Measurements from ENCODE around the gene PPL.

PPL gene

DNA sequence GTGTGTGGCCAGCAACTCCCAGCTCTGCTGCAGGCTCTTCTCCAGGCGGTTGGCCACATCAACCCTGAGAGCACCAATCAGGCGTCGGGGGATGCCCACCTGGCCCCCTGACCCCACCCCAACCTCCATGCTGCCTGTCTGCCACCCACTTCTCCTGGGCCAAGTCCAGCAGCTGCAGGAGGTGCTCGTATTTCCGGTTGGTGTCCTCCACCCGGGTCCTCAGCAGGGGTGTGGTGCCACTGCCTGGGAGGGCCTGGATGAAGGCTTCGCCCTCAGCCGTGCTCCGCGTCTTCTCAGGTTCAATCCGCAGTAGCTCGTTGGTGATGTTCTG lies 45.1 kb downstream of the PPL start:
- Histone ChIP-seq H3K4me1 (ENCODE audit: insufficient read depth, low read length) (no peaks in the 10 kb centered on the region), H3K27me3 (ENCODE audit: insufficient read depth, low read length, poor library complexity) (no peaks in the 10 kb centered on the region), H3K79me2 (ENCODE audit: insufficient read depth, low read length) (no peaks in the 10 kb centered on the region), H3K4me2 (ENCODE audit: insufficient read depth, low read length) (no peak overlapping the region), H4K20me1 (ENCODE audit: insufficient read depth, low read length) (peaks cover 16% of the 10 kb centered on the region), H3K36me3 (ENCODE audit: insufficient read depth, low read length) (0 out of 2 replicates have a peak, but pooled peaks cover 2% of the 10 kb centered on the region), H3K9ac (ENCODE audit: low read depth, low read length) (no peak overlapping the region), H3K4me3 (ENCODE audit: low read depth in 1 of 2, low read length in 2 of 2) (no peak overlapping the region), H3K27ac (ENCODE audit: low read length) (no peak overlapping the region), H2AFZ (ENCODE audit: low read depth, low read length) (no peak overlapping the region), H3K9me3 (ENCODE audit: insufficient read depth, low read length, severe bottlenecking) (no peaks in the 10 kb centered on the region)
- DNase-seq (no peak), ATAC-seq (ENCODE audit: insufficient read depth, low read depth) (no peak)
- no peak for TF ChIP-seq EZH2 (IDR thresholded peaks at IDR 0.05; ENCODE audit: borderline replicate concordance, low read depth, low read length, severe bottlenecking)
- TF ChIP-seq, protein P1, sequence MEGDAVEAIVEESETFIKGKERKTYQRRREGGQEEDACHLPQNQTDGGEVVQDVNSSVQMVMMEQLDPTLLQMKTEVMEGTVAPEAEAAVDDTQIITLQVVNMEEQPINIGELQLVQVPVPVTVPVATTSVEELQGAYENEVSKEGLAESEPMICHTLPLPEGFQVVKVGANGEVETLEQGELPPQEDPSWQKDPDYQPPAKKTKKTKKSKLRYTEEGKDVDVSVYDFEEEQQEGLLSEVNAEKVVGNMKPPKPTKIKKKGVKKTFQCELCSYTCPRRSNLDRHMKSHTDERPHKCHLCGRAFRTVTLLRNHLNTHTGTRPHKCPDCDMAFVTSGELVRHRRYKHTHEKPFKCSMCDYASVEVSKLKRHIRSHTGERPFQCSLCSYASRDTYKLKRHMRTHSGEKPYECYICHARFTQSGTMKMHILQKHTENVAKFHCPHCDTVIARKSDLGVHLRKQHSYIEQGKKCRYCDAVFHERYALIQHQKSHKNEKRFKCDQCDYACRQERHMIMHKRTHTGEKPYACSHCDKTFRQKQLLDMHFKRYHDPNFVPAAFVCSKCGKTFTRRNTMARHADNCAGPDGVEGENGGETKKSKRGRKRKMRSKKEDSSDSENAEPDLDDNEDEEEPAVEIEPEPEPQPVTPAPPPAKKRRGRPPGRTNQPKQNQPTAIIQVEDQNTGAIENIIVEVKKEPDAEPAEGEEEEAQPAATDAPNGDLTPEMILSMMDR (IDR thresholded peaks at IDR 0.05; ENCODE audit: borderline replicate concordance, extremely low read depth, low read length, poor library complexity, severe bottlenecking): no peak

DNA sequence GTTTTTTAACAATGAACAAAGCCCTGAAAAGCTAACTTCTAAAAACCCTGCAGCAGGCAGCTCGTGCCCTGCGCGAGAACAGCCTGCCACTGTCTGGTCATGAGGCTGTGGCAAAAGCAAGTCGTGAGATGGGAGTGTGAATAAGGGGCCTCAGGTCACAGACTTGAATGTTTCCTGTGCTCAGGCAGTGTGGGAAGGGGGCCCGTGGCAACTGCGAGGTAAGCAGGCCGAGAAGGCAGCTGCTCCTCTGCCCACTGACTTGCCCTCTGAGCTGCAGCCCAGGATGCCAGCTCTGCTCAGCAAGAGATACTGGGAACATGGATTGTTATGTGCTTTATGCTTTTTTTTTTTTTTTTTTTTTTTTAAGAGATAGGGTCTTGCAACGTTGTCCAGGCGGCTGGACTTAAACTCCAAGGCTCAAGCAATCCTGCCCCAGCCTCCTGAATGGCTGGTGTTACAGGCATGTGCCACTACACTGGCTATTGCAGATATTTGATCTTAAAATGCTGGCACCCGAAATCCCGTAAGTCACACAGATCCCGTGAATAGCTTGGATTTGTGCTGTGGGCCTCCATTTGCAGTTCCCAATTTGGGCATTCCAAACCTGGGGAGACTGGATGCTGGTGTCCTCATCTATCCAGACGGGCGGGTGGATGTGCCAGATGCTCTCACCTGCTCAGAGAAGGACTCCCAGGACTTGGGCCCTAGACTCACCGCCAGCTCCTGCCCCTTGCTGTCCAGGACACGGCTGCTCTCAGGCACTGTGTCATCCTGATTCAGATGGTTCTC lies 45.7 kb downstream of the PPL start:
- Histone ChIP-seq H3K4me1 (ENCODE audit: insufficient read depth, low read length) (no peaks in the 10 kb centered on the region), H3K9me3 (ENCODE audit: insufficient read depth, low read length, severe bottlenecking) (no peaks in the 10 kb centered on the region), H3K27me3 (ENCODE audit: insufficient read depth, low read length, poor library complexity) (no peaks in the 10 kb centered on the region), H3K9ac (ENCODE audit: low read depth, low read length) (no peak overlapping the region), H3K79me2 (ENCODE audit: insufficient read depth, low read length) (no peaks in the 10 kb centered on the region), H3K36me3 (ENCODE audit: insufficient read depth, low read length) (peaks cover 3% of the 10 kb centered on the region; the same call in 1 of the 2 replicates), H3K4me3 (ENCODE audit: low read depth in 1 of 2, low read length in 2 of 2) (no peak overlapping the region), H4K20me1 (ENCODE audit: insufficient read depth, low read length) (peaks cover 16% of the 10 kb centered on the region), H2AFZ (ENCODE audit: low read depth, low read length) (no peak overlapping the region), H3K27ac (ENCODE audit: low read length) (no peak overlapping the region), H3K4me2 (ENCODE audit: insufficient read depth, low read length) (no peak overlapping the region)
- ATAC-seq (ENCODE audit: insufficient read depth, low read depth): no peak
- no peak for DNase-seq
- no peak for TF ChIP-seq EZH2 (IDR thresholded peaks at IDR 0.05; ENCODE audit: borderline replicate concordance, low read depth, low read length, severe bottlenecking)
- TF ChIP-seq, protein P1 (IDR thresholded peaks at IDR 0.05; ENCODE audit: borderline replicate concordance, extremely low read depth, low read length, poor library complexity, severe bottlenecking): no peak

DNA sequence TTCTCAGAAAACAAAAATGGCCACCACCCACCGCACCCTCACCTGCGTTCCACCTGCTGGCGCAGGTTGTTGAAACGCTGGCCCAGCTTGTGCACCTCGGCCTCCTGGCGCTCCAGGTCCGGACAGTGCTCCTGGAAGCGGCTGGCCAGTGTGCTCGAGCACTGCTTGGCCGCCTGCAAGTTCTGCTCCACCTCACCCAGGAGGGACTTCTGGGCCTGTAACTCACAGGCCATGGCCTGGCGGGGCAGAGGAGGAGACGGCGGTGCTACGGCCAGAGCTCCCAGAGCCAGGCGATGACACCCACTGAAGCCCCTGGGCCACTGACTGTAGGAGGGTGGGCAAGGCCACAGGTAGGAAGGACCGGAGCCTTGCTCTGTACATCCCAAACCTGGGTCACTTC lies 46.3 kb downstream of the PPL start:
- TF ChIP-seq, protein P1 (IDR thresholded peaks at IDR 0.05; ENCODE audit: borderline replicate concordance, extremely low read depth, low read length, poor library complexity, severe bottlenecking): no peak
- no peak for TF ChIP-seq EZH2 (IDR thresholded peaks at IDR 0.05; ENCODE audit: borderline replicate concordance, low read depth, low read length, severe bottlenecking)
- Histone ChIP-seq H4K20me1 (ENCODE audit: insufficient read depth, low read length) (peaks cover 15% of the 10 kb centered on the region), H3K4me3 (ENCODE audit: low read depth in 1 of 2, low read length in 2 of 2) (no peak overlapping the region), H3K9me3 (ENCODE audit: insufficient read depth, low read length, severe bottlenecking) (no peaks in the 10 kb centered on the region), H2AFZ (ENCODE audit: low read depth, low read length) (no peak overlapping the region), H3K36me3 (ENCODE audit: insufficient read depth, low read length) (peaks cover 8% of the 10 kb centered on the region; the same call in 1 of the 2 replicates), H3K9ac (ENCODE audit: low read depth, low read length) (no peak overlapping the region), H3K4me2 (ENCODE audit: insufficient read depth, low read length) (no peak overlapping the region), H3K27me3 (ENCODE audit: insufficient read depth, low read length, poor library complexity) (no peaks in the 10 kb centered on the region), H3K27ac (ENCODE audit: low read length) (no peak overlapping the region), H3K79me2 (ENCODE audit: insufficient read depth, low read length) (no peaks in the 10 kb centered on the region), H3K4me1 (ENCODE audit: insufficient read depth, low read length) (no peaks in the 10 kb centered on the region)
- ATAC-seq (ENCODE audit: insufficient read depth, low read depth) (no peak), DNase-seq (no peak)

Data from DND-41 (cell line).